Measurements from ENCODE around the gene KATNA1.
"Not testable (repeated sequence)": the region's sequence is repeated elsewhere in the genome, so short reads cannot be mapped to it uniquely, and the experiment has no call there.

The KATNA1 gene

DNA sequence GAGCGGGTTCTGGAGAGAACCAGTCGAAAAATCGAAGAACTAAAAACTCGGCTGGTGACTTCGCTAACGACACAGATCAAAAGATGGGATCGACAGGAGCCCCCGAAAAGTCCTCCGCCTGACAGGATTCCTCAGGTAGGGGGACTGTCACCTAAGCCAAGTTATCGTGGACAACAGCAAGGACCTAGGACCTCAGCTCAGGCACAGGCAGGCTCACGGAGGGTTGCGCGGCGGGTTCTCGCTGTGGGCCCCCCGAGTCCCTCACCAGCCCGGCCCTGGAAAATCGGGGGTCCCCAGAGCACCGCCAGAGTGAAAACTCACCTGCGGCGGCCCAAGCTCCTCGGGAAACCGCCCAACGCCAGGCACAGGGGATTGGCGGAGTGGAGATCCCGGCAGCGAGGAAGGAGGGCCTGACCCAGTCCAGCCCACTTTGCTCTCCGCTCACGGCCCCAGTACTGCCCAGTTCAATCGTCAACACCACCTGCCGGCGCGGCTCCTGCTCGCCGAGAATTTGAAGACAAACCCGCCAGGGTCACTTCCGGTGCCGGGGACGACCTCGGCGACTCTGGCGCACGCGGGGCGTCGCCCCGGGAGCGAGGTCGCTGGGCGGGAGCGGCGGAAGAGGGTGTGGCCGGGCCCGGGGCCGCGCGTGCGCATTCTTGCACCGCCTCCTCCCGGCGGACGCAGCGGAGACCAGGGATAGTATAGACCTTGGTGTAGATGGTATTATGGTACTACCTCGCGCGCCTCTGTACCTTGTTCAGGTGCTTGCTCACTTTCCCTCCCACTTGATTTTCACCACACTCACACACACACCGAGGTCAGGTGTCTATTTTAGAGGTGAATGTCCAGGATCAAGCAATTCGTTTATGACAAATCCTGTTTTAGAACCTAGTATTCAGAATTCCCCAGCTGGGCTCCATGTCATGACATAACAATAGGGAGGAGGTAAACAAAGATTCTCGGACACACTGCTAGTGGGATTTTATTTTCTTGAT is at the start of gene KATNA1:
KATNA1 (minus strand) TSS at position 567 of the 998 bp plus-strand sequence. CDS start 10,167 bp downstream, outside the sequence.
- DNase-seq = peak; percentile 91

DNA sequence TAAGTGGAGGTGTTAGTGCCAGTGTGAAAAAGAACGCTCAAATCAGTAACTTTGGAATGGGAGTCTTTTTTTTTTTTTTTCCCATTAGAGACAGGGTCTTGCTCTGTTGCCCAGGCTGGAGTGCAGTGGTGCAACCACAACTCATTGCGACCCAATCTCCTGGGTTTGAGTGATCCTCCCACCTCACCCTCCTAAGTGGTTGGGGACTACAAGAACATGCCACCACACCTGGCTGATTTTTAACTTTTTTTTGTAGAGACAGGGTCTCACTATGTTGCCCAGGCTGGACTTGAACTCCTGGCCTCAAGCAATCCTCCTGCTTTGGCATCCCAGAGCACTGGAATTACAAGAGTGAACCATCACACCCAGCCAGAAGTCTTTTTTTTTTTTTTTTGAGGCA is 49.7 kb upstream of the KATNA1 start:
- no peak for DNase-seq

DNA sequence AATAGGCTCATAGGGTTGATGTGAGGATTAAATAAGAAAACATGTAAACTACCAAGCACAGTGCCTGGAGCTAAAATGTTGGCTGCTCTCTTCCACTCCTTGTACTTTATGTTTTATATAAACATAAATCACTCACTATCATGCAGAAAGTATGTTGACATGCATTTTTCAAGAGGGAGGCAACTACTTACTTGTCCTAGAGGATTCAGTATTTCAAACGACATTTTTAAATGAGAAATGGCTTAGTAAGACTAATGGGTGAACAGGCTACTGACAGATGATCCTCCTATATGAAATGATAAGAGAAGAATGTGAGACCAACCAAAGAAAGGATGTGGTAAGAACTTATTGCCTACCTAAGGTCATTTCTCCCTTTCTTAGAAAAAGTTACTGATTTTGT is 48.4 kb upstream of the KATNA1 start:
- DNase-seq = no peak

DNA sequence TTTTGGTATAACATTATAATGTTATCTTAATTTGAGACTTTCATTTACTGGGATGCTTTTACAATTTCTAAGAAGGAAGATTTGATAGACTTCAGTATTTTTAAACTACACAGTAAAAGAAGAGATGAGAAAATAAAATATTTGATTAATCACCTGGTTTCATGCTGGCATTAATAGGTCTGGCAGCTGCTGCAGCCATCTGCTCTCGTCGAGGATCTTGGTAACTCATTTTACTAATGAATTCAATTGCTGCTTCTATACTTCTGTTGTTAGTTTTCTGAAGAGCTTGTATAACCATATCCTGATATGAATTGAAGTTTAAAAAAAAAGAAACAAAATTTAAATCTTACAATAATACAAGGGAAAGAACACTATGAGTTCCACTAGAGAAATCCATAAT is 46.4 kb upstream of the KATNA1 start:
- DNase-seq = peak; percentile 85

DNA sequence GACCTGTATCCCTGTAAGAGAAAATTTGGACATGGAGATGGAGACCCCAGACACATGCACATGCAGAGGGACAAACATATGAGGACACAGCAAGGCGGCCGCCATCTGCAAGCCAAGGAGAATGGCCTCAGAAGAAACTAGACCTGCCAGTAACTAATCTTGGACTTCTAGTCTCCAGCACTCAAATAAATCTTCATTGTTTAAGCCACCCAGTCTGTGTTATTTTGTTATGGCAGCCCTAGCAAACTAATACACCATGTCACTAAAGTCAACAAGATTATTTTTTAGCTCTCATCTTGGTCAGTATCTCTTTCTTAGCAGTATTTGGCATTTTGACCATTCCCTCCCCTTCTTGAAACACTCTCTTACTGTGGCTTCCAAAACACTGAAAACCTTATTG is 42.7 kb upstream of the KATNA1 start:
- no peak for DNase-seq

DNA sequence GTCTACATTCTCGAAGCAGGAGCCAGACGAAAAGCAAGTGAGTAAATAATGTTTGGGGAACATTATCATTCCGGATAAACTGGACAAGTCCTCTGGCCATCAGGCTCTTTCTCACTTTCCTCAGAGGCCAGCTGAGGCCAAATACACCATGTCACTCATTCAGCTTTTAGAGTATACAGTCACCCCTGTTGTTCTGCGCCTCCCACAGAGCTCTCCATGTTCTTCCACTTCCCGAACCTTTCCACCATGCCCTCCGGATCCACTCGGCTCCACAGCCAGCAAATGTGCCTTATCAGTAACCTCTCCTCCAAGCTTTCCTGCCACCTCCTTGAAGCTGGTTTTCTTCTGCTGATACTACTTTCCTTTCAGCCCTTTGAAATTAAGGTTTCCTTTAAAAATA is 37.7 kb upstream of the KATNA1 start:
- DNase-seq = no peak

DNA sequence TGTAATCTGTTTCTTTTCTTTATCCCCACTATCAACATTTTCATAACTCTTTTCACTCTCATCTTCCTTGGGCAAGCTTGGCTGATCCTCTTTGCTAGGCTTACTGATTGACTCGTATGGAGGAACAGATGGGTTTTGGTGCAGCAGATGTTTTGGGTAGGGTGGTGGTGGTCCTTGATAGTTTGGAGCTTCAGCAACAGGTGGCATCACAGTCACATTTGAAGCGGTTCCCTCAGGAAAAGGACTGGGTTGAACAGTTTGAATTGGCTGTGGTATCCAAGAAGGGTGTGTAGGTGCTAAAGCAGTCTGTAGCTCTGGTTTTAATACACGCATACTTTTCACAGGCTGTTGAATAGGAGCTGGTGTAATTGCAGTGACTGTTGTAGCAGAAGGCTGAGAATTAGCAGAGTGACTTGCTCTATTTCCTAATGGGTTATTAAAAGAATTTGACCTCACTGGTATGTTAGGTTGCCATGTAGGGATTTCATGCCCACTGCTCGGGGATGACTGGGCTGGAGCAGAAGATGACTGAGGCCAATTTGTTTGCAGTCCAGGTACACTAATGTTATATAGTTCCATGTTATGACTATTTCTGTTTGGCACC is 34.8 kb upstream of the KATNA1 start:
- peak; percentile 91 for DNase-seq

DNA sequence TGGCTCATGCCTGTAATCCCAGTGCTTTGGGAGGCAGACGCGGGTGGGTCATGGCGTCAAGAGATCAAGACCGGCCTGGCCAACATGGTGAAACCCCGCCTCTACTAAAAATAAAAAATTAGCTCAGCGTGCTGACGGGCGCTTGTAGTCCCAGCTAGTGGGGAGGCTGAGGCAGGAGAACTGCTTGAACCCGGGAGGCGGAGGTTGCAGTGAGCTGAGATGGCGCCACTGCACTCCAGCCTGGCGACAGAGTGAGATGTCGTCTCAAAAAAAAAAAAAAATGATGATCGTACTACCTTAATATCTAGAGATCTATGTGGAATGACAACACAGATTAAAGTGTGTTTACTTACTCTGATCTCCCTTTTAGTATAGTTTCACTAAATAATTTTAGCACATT is 33.3 kb upstream of the KATNA1 start:
- DNase-seq = not testable (repeated sequence)

DNA sequence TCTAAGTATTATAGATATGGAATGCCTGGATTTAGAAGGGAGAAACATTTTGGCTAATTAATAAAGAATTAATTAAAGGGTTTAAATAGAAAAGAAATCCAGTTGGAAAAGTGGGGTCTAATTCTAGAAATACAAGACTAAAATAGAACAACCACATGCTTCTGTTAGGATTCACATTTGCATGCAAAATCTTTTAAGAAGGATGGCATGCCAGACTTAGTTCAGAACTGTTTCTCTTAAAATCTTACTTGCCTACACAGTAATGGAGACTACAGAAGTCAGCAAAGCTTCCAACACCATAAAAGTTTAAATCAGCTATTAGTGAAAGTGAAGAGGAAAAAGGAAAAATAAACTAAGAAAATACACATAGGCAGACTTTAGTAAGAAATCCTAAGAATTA is 32.7 kb upstream of the KATNA1 start:
- DNase-seq = no peak

DNA sequence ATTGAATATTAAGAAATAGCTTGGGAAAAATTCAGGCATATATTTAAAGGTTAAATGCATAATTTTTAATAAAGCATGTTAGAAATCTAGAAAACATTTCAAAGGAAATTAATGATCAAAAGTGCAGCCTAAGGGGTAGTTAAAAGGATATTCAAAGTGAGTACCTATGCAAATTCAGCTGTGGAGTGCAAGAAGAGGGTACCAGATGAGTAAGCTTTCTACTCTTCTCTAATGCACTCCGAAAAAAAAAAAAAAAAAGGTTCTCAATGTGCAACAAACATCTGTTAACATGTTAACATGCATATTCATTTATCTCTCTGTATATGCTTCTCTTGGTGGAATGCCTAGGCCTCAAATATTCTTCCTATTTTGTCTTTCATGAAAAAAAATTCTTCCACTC is 32.0 kb upstream of the KATNA1 start:
- DNase-seq = peak; percentile 48

DNA sequence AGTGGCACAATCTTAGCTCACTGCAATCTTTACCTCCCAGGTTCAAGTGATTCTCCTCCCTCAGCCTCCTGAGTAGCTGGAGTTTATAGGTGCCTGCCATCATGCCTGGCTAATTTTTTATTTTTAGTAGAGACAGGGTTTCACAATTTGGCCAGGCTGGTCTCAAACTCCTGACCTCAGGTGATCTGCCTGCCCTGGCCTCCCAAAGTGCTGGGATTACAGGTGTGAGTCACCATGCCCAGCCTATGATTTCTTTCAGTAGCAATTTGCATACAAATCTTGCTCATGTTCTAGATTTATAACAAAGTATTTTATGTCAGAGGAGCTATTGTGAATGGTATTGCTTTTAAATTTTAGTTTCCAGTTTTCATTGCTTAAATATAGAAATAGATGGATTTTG is 23.8 kb upstream of the KATNA1 start:
- not testable (repeated sequence) for DNase-seq

DNA sequence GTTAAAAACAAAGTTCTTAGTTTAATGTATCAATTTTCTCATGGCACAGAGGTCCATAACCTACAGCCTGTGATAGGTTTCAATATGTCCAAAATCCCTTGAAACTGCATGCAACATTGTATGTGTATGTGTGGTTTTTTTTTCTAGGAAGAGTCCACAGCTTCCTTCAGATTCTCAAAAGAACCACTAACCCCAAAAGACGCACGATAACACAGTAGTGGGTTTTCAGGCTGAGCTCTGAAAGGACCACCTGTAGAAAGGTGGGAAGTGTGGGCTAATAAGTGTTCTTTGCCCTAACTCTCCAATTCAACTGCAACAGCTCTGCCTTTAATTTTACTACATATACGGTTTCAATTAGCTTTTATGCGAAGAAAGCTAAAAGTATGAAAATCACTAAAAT is 11.5 kb upstream of the KATNA1 start:
- DNase-seq = no peak

DNA sequence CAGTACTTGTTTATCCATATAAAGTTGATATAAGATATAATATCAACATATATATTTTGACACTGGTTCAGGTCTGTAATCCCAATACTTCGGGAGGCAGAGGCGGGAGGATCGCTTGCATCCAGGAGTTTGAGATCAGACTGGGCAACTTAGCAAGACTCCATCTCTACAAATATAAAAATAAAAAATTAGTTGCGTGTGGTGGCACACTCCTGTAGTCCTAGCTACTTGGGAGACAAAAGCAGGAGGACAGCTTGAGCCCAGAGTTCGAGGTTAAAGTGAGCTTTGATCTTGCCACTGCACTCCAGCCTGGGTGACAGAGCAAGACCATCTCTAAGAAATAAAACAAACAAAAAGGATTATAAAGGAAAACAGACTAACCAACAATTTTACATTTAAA is 8.9 kb upstream of the KATNA1 start:
- no peak for DNase-seq

DNA sequence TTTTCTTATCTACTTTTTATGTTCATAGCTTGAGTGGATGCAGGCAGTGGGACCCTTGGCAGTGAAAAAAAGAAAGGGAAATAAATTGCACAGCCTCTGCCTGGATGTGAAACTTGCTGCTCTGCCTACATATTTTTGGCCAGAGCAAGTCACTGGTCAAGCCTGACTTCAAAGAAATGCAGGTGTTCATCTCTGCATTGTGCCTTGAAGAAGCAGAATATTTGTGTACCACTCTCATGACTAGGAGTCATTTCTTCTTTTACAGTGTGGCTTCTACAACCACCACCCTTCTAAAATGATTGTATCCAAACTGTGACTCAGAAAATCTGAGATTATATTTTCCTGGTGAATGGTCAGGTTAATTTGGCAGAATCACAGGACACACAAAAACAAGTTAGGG is 2.5 kb upstream of the KATNA1 start:
- DNase-seq = no peak

DNA sequence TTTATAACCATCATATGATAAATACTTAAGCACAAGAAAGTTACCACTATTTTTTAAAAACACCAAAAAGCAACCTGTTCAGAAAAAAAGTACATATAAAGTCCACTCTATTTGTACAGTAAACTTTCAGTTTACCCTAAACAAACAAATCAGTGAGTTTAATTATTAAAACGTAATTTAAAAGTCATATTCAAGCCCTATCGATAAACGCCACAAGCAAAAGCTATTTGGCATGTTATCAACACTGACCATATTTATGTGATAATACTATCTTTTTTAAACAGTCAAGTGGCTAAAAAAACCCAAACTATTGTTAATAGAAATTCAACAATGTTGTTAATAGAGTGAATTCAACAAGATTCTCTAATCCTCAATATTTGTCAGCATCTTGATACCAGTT is 1.9 kb downstream of the KATNA1 start:
- DNase-seq = no peak

DNA sequence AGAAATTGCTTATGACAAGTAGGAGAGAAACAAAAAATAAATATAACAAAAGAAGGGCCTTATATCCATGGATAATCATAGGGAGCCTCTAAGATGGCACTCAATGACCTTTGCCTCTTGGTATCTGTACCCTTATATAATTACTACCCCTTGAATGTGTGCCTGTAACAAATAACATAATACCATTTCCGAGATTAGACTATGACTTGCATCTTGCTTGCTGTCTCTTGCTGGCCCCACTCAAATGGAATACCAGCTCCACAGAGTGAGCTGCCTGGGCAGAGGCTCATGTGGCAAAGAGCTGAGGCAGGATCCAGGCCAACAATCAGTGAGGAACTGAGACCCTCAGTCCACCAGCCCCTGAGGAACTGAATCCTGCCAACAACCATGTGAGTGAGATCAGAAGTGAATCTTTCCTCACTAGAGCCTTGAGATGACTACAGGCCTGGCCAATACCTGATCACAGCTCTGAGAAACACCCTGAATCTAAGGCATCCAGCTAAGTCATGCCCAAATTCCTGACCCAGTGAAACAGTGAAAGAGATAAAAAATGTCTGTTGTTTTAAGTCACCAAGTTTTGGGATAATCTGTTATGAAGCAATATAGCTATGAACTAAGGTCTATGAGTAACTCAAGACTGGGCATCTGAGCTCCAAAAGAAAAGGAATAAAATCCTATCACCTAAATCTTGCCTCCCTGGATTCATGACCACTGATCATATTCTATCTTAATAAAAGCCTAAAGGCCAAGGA is 5.5 kb downstream of the KATNA1 start:
- no peak for DNase-seq

DNA sequence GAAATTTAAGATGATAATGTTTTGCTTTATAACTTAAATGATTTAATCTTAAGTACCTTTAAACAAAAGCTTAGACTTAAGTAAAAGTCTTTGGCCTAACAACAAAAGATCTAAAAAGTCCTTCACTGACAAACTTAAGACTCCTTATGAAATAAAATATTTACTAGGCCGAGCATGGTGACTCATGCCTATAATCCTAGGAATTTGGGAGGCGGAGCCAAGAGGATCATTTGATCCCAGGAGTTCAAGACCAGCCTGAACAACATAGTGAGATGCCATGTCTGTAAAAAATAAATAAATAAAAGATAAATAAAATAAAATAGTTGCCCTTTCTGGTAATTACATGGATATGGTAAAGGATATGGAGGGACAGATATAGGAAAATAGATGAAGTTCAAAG is 12.4 kb downstream of the KATNA1 start:
- no peak for DNase-seq

DNA sequence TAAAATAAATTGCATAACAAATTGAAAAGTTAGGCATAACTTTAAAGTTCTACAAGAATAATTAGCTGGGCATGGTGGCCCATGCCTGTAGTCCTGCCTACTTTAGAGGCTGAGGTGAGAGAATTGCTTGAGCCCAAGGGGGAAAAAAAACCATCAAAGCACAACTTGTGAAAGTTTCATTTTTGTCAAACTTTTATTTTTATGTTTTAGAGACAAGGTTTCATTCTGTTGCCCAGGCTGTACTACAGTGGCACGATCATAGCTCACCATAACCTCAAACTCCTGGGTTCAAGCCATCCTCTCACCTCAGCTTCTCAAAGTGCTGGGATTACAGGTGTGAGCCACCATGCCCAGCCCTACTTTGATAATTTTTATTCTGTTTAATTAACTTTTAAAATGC is 14.2 kb downstream of the KATNA1 start:
- DNase-seq = no peak

DNA sequence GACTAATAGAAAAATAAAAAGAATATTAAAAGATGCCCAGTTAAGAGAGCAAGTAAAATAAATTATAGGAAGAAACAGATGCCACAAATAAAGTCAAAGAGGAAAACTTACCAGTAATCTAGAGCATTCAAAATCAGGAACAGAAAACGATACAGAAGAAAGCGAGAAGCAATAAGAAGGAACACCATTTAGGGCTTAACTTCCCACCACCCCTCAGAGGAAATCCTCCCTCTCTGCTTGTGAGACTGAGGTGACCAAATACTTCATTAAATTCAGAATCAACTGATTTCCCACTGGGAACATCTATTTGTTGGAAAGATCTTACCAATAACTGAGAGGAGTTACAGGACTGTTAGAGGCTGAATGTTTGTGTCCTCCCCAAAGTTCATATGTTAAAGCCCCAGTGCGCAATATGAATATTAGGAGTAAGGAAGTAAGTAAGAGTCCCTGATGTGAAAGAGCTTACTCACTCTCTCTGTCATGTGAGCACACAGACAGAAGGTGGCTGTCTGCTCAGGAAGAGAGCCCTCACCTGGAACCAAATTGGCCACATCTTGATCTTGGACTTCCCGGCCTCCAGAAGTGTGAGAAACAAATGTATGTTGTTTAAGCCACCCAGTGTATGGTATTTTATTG is 19.5 kb downstream of the KATNA1 start:
- DNase-seq = no peak

DNA sequence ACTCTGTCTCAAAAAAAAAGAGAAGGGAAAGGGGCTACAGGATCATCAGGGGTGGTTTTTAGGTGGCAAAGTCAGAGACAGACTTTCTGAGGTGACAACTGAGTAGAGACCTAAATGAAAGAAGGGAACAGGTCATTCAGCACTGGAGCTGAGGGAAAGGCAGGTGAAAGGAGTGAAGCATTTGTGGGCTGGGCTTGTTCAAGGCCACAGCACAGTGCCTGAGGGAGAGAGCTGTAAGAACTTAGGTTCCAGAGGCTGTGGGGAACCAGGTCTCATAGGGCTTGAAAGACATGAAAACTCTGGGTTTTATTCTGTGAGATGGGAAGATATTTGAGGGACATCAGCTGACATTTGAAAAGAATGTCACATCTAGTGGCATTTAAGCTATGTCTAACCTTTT is 20.8 kb downstream of the KATNA1 start:
- no peak for DNase-seq

DNA sequence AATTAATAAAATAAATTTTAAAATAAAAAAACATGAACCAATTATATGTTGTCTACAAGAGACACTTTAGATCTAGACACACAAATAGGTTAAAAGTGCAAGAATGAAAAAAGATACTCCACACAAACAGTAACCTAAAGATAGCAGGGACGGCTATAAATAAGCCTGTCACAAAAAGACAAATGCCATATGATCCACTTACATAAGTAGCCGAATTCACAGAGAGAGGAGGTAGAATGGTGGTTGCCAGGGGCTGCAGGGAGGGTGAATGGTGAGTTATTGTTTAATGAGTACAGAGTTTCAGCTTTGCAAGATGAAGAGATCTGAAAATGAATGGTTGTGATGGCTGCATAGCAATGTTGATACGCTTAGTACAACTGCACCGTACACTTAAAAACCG is 32.7 kb downstream of the KATNA1 start:
- DNase-seq = no peak

DNA sequence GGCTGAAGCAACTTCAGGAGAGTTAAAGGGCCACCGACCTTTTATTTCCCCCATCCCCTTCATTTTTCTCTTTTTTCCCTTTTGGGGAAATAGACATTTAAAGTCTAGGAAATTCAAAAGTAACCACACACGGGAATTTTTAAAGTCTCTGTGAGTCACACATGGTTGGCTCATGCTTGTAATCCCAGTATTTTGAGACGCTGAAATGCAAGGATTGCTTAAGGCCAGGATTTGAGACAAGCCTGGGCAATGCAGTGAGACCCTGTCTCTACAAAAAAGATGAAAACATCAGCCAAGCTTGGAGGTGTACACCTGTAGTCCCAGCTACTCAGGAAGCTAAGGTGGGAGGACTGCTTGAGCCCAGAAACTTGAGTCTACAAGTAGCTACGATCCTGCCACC is 34.2 kb downstream of the KATNA1 start:
- no peak for DNase-seq

DNA sequence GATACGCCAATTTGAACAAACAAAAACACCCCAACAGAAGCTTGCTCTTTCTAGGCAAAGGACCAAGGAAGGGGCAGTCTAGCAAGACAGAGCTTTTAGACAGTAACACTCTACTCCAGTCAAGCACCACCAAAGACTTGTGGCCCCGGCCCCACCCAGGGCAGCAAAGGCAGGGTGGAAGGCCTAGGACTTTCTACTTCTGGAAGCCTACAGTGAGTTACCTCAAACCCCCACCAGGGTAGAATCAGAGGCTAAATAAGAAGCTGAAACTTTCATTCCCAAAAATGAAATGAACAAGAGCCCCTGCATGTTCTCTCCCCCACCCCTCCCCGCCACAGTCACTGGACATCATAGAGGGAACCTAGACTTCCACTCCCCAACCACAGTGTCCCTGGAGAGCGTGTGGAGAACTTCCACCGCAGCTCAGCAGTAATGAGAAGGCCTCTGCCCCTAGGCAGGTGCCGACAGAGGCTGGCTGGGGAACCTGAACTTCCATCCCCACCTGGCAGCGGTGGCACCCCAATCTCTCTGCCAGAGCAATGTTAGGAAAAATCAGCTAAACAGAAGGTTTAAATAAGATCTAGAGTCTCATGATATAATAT is 40.0 kb downstream of the KATNA1 start:
- DNase-seq = no peak
